DLD1 (cell line): ENCODE measurements around the gene C3orf18.

Source experiments
- in situ Hi-C: cut with HindIII; loops from 2 replicates; pipeline ENCODE4 v1.10.0; 2017; ENCODE audit warnings: low sequenced_read_pairs

The C3orf18 gene

GRCh38 chr3:50604110-50604621, 36.6 kb upstream of the C3orf18 start:
- in situ Hi-C loops: loop anchor here (10.0 kb wide), 1 partner anchor 179 kb away; no protein-coding TSS in a partner anchor

DNA sequence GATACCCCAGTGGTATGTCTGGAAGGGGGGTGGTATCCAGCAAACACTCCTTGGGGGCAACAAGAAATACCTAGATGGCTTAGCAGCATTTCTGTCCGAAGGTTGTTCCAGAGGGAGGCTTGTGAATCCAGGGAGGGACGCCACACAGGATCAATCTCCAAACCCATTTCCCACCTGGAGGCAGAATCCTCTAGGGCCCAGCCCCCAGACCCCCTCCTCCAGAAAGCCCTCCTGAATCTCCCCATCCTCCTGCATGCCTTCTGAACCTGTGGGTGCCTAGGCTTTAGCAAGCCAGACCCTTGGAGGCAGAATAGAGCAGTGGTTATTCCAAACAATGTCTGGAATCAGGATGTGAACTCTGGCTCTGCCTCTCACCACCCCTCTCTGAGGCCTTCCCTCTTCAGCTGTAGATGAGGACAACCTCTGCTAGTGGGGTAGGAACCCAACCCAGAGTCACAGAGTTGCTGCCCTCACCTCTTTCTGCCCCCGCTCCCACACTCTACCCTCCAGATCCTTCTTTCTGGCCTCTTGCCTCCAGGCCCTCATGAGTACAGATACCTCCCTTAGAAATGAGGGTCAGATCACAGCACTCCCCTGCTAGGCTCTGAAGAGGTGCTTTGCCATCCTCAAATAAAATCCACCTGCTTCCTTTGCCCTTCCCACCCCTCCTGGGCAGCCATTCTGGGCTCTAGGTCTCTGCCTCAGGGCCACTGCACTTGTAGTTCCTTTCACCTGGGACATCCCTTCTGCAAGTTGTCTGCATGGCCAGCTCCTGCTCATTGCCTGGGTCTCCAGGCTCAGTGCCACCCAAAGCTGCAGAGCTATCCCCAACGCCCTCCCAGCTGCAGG, 35.9 kb upstream of the C3orf18 start:
- in situ Hi-C loops: loop anchor here (10.0 kb wide), 1 partner anchor 179 kb away; no protein-coding TSS in a partner anchor

DNA sequence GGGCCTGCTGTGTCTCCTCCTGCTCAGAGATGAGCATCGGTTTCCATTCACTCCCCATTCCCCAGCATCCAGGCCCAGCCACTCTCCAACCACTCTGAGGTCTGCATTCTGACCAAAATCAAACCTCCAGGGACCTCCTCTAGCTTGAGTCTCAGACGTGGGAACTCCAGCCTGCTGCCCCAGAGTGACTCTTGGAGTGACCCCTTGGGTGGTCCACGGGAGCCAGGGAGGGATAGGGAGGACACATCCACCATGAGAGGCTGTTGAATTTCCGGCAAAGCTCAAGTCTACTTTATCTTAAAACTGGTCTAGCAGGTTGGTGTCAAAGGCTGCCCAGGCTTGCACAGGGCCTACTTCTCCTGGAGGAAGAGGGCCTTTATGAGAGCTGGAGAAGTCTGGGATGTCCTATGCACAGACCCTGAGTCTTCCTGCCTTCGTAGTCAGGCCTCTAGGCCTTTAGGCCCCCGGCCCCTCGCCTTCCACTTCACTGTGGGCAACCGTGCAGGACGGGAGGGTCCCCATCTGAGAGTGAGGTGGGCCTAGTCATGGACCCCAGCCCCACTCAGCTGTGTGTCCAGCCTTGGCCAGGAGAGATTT, 35.1 kb upstream of the C3orf18 start:
- in situ Hi-C loops: loop anchor here (10.0 kb wide), 1 partner anchor 178 kb away; no protein-coding TSS in a partner anchor

GRCh38 chr3:50600841-50601591, 33.5 kb upstream of the C3orf18 start:
- in situ Hi-C loops: loop anchor here (10.0 kb wide), 1 partner anchor 176 kb away; no protein-coding TSS in a partner anchor

GRCh38 chr3:50600141-50600753, 32.7 kb upstream of the C3orf18 start:
- in situ Hi-C loops: loop anchor here (10.0 kb wide), 1 partner anchor 175 kb away; no protein-coding TSS in a partner anchor

- in situ Hi-C loops: loop anchor here (10.0 kb wide), 1 partner anchor 175 kb away; no protein-coding TSS in a partner anchor
These were observed 32.2 kb upstream of the C3orf18 start for GRCh38 chr3:50599716-50600118.

DNA sequence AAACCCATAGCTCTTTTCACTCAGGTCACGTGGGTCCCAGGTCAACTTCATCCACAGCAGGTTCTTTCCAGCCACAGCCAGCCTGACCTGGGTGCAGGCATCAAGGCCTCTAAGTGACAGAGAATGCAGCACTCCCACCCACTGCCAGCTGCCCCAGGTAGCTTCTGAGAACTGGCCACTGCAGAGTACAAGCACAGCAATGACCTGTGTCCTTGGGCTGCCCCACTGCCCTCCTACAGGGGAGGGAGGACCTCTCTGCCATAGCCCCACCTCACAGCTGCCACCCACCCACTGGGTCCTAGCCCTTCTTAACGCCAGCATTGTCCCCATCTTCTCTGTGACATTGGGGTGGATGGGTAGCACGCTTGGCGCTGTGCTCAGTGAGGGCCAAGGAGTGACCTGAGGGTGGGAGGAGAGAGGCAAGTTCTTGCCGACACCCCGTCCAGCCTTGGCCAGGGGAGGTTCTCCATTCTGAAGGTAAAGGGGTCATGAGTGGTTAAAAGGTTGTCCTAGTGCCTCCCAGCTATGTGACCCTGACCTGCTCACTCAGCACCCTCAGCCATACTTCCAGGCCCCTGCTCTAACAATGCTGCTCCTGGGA, 31.7 kb upstream of the C3orf18 start:
- in situ Hi-C loops: no loop called here

- in situ Hi-C loops: no loop called here
These were observed 26.8 kb upstream of the C3orf18 start for GRCh38 chr3:50594253-50594785.

DNA sequence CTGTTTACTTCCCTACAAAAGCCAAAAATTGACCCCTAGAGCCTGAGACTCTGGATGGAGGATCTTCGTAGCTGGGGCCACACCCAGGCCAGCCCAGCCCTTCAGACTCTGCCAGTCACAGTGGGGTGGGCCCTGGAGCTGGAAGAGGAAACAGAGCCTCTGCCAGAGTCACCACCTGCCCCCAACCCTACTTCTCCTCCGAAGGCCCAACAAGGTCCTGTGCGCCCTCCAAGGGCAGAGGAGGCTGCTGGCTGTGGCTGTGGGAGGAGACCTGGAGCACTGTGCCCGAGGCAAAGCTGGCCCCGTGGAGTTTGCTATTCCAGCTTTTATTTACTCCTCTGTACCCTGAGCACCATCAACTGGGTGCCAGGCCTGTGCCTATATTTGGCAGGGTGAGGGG, 25.0 kb upstream of the C3orf18 start:
- in situ Hi-C loops: no loop called here

- in situ Hi-C loops: no loop called here
These were observed 23.7 kb upstream of the C3orf18 start for GRCh38 chr3:50591196-50591741.

GRCh38 chr3:50588759-50589433, 21.3 kb upstream of the C3orf18 start:
- in situ Hi-C loops: no loop called here

DNA sequence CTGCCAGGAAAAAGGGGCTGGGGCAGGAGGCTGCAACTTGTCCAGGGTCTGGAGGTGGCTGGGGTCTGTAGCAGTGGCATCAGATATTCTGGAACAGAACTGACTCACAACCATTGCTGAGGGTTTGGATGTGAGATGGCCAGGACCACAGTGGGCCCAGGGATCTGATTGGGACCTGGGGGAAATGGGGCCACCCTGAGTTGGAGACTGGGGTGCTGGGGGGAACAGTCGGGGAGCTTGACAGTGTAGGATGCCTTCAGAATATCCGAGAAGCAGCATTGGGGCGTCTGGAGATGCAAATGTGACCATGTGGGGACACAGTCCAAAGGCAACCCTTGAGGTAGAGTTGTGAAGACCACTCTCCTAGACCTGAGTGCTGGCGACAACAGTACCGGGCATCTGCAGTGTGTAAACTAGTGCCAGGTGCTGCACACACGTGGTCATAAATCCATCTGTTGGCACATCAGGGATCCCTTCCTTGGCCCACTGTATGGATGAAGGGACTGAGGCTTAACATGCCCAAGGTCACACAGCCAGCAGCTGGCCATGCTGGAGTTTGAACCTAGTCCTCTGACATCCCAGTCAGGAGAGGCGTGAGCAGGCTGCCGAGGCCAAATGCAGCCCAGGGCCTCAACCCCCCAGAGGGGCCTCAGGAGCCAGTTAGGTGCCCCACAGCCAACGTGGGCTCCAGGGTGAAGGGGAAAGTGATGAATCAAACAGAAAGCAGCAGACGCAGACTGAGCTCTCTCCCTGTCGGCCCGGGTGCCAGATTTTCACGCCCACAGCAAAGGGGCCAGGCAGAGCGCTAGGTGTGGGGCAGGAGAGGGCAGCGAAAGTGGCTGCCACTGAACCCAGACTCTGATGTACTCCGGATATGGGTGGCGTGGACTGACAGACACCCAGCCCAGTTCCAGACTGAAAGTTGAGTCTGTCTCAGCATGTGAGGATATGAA, 20.5 kb upstream of the C3orf18 start:
- in situ Hi-C loops: no loop called here

DNA sequence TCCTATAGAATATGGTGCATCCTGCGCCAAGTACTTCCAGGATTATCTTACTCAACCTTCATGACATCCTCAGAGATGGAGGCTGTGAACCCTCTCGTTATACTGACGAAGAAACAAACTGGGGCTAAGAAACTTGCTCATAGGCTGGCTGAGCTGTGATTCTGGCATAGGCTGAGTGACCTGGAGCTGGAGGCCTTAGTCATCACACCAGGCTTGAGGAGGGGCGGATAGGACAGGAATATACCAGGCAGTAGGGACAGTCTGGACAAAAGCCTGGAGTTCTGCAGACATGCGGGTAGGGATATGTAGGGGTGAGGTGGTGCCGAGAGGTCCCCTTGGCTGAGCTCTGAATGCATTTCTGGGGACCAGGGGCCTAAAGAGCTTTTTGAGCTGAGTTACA, 19.8 kb upstream of the C3orf18 start:
- in situ Hi-C loops: no loop called here

GRCh38 chr3:50586763-50587070, 19.2 kb upstream of the C3orf18 start:
- in situ Hi-C loops: no loop called here

DNA sequence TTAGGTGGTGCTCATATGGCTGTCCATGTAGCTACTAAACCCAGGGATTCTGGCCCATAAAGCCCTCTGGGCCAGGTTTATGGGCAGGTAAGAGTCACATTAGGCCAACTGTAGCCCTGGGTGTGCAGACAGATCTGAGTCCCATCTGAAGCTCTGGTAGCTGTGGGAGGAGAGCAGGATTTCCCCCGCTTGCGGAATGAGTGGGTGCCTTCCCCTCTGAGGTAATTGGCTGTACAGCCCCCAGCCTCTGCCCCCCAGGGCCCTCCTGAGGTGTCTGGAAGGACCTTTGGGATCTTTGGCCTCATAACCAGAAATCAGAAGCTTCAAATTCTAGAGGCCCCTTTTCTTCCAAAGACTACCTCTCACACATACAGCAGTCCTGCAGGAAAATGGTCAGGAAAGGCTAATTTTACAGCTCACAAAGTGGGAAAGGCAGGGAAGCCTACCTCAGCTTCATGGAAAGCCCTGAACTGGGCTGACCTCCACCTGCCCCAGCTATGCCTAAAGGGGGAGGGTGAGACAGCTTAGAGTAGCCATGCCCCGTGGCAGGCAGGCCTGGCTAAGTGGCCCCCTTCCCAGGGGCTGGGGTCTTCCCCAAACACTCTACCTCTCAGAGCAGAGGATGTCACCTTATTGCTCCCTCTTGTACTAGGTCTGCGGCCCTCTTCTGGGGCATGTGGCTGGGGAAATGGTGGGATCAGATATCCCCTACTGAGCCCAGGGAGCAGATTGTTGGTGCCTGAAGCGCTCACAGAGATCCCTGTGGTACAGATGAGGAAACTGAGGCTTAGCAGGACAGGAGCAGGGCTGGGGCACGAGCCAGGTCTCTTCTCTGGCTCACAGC, 18.6 kb upstream of the C3orf18 start:
- in situ Hi-C loops: no loop called here

- in situ Hi-C loops: no loop called here
These were observed 16.8 kb upstream of the C3orf18 start for GRCh38 chr3:50584391-50584790.

GRCh38 chr3:50583897-50584296, 16.4 kb upstream of the C3orf18 start:
- in situ Hi-C loops: no loop called here
